ENCODE data around the gene THAP10. TPM values are rescaled to one million over a fixed set of nuclear protein-coding genes. Genes with fewer than 3 reads are reported as not detected.

Gene THAP10
- polyA plus RNA-seq, 1 donor from 2014 or later: 6.6 TPM

GRCh38 chr15:70856177-70856883, 35.9 kb downstream of the THAP10 start:
- Histone ChIP-seq H3K36me3 (ENCODE audit: insufficient read depth, low read length) (no peaks in the 10 kb centered on the region), H3K9ac (ENCODE audit: low read length) (no peak overlapping the region), H4K20me1 (ENCODE audit: insufficient read depth) (no peaks in the 10 kb centered on the region), H3K4me3 (ENCODE audit: low read length) (no peak overlapping the region), H3K9me3 (ENCODE audit: low read length) (no peaks in the 10 kb centered on the region), H3F3A (ENCODE audit: insufficient read depth, low read length, poor library complexity, severe bottlenecking) (no peaks in the 10 kb centered on the region), H3K27me3 (ENCODE audit: insufficient read depth, low read depth, low read length) (no peaks in the 10 kb centered on the region), H3K27ac (ENCODE audit: low read length) (no peak overlapping the region), H3K4me2 (ENCODE audit: low read length) (no peak overlapping the region), H2AFZ (ENCODE audit: low read depth, low read length) (no peak overlapping the region), H3K9me2 (ENCODE audit: insufficient read depth, low read length) (no peaks in the 10 kb centered on the region), H3K79me2 (replicated peaks; ENCODE audit: insufficient read depth, low read length) (no peaks in the 10 kb centered on the region)
- TF ChIP-seq RAD21 (conservative IDR thresholded peaks at IDR 0.05) (no peak), EZH2 (IDR thresholded peaks at IDR 0.05; ENCODE audit: borderline replicate concordance, insufficient read depth, low read length, poor library complexity, severe bottlenecking) (no peak), EP300 (conservative IDR thresholded peaks at IDR 0.05; ENCODE audit: poor library complexity, severe bottlenecking) (no peak), MXI1 (conservative IDR thresholded peaks at IDR 0.05; ENCODE audit: poor library complexity, severe bottlenecking) (no peak), POLR2AphosphoS5 (IDR thresholded peaks at IDR 0.05) (no peak), SMC3 (conservative IDR thresholded peaks at IDR 0.05; ENCODE audit: poor library complexity) (no peak), TAF1 (IDR thresholded peaks at IDR 0.05; ENCODE audit: low read depth) (no peak), CTCF (IDR thresholded peaks at IDR 0.05; ENCODE audit: poor library complexity, severe bottlenecking) (no peak), REST (IDR thresholded peaks at IDR 0.05; ENCODE audit: borderline replicate concordance) (no peak)

GRCh38 chr15:70855764-70856163, 36.5 kb downstream of the THAP10 start:
- no peak for TF ChIP-seq CTCF (IDR thresholded peaks at IDR 0.05; ENCODE audit: poor library complexity, severe bottlenecking)
- TF ChIP-seq TAF1 (IDR thresholded peaks at IDR 0.05; ENCODE audit: low read depth): no peak
- TF ChIP-seq REST (IDR thresholded peaks at IDR 0.05; ENCODE audit: borderline replicate concordance): no peak
- TF ChIP-seq POLR2AphosphoS5 (IDR thresholded peaks at IDR 0.05): no peak
- TF ChIP-seq RAD21 (conservative IDR thresholded peaks at IDR 0.05): no peak
- no peak for TF ChIP-seq MXI1 (conservative IDR thresholded peaks at IDR 0.05; ENCODE audit: poor library complexity, severe bottlenecking)
- TF ChIP-seq EP300 (conservative IDR thresholded peaks at IDR 0.05; ENCODE audit: poor library complexity, severe bottlenecking): no peak
- TF ChIP-seq SMC3 (conservative IDR thresholded peaks at IDR 0.05; ENCODE audit: poor library complexity): no peak
- H3K9ac ChIP-seq (ENCODE audit: low read length): no peak overlapping the region
- H4K20me1 ChIP-seq (ENCODE audit: insufficient read depth): no peaks in the 10 kb centered on the region
- H3K9me2 ChIP-seq (ENCODE audit: insufficient read depth, low read length): no peaks in the 10 kb centered on the region
- H3K4me2 ChIP-seq (ENCODE audit: low read length): no peak overlapping the region
- no peak overlapping the region for H3K27ac ChIP-seq (ENCODE audit: low read length)
- H3K79me2 ChIP-seq (replicated peaks; ENCODE audit: insufficient read depth, low read length): no peaks in the 10 kb centered on the region
- no peaks in the 10 kb centered on the region for H3K9me3 ChIP-seq (ENCODE audit: low read length)
- H3K4me3 ChIP-seq (ENCODE audit: low read length): no peak overlapping the region
- H3K27me3 ChIP-seq (ENCODE audit: insufficient read depth, low read depth, low read length): no peaks in the 10 kb centered on the region
- no peaks in the 10 kb centered on the region for H3F3A ChIP-seq (ENCODE audit: insufficient read depth, low read length, poor library complexity, severe bottlenecking)
- H3K36me3 ChIP-seq (ENCODE audit: insufficient read depth, low read length): no peaks in the 10 kb centered on the region
- no peak overlapping the region for H2AFZ ChIP-seq (ENCODE audit: low read depth, low read length)

All from neural cell (in vitro differentiated cells).